ENCODE results near the gene TGFBR3.

DNA sequence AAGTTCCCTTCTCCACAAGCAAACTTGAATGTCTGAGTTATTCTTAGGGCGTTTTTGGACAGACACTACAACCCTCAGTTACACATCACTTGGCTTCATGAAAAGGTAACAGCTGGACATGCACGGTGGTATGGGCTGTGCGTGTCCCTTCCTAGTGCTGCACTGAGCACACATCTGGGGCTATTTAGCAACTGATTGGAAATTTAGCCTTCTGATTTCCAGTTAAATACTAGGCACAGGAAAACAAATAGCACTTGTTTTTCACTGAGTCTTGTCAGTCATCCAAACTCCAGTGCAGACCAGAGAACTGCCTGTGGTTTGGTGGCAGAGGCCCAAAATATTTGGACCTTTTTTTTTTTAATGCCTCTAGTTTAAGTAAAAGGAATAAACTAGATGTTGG lies 134.7 kb downstream of the TGFBR3 start:
- TF ChIP-seq, protein P1, sequence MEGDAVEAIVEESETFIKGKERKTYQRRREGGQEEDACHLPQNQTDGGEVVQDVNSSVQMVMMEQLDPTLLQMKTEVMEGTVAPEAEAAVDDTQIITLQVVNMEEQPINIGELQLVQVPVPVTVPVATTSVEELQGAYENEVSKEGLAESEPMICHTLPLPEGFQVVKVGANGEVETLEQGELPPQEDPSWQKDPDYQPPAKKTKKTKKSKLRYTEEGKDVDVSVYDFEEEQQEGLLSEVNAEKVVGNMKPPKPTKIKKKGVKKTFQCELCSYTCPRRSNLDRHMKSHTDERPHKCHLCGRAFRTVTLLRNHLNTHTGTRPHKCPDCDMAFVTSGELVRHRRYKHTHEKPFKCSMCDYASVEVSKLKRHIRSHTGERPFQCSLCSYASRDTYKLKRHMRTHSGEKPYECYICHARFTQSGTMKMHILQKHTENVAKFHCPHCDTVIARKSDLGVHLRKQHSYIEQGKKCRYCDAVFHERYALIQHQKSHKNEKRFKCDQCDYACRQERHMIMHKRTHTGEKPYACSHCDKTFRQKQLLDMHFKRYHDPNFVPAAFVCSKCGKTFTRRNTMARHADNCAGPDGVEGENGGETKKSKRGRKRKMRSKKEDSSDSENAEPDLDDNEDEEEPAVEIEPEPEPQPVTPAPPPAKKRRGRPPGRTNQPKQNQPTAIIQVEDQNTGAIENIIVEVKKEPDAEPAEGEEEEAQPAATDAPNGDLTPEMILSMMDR (IDR thresholded peaks at IDR 0.05; ENCODE audit: low read depth, low read length) = no peak
- no peak for TF ChIP-seq EZH2phosphoT487 (IDR thresholded peaks at IDR 0.05; ENCODE audit: low read depth)

Measured in OCI-LY3 (cell line).